H1 (cell line): ENCODE data around the gene NID2. TPM values are rescaled to one million over a fixed set of nuclear protein-coding genes. Genes with fewer than 3 reads are reported as not detected.

Source experiments
- CTCF ChIA-PET: fragments of 300-600 bp; sonication (Branson Sonifier 250); formaldehyde crosslinking; loops from one replicate; lab custom pipeline; 2021; ENCODE audit not compliant: partially characterized antibody; lab: Charles Lee
- POLR2A ChIA-PET: fragments of 300-600 bp; sonication (Branson Sonifier 250); formaldehyde crosslinking; loops from one replicate; lab custom pipeline; 2021; ENCODE audit warnings: inconsistent platforms; ENCODE audit not compliant: partially characterized antibody; lab: Charles Lee
- DNase-seq, 2 experiments: peaks; one replicate each; pipeline versions ENCODE4 v3.0.0 to v3.0.0-alpha.2; 2010 to 2022; ENCODE audit warnings: low spot score in 2 of 2, low read depth in 1 of 2, mixed read lengths in 1 of 2
- FAIRE-seq: peaks from 2 replicates; lab custom pipeline; 2011; peaks lifted over from hg19 to GRCh38; lab: Jason Lieb, UNC
- H2AFZ ChIP-seq: 2 replicates; pipeline ENCODE4 v1.8.1; 2012; ENCODE audit warnings: low read length, inconsistent platforms
- H2AK5ac ChIP-seq: 2 replicates; pipeline ENCODE4 v1.6.1; 2013; ENCODE audit warnings: low read depth, low read length
- H2BK120ac ChIP-seq: replicated peaks from 2 replicates; pipeline ENCODE3; 2013; ENCODE audit warnings: low read depth, low read length, inconsistent platforms
- H2BK12ac ChIP-seq: 2 replicates; pipeline ENCODE4 v1.6.1; 2013; ENCODE audit warnings: low read depth, low read length
- H2BK15ac ChIP-seq: 2 replicates; pipeline ENCODE4 v1.6.1; 2013; ENCODE audit warnings: low read length
- H2BK20ac ChIP-seq: 2 replicates; pipeline ENCODE4 v1.6.1; 2013; ENCODE audit warnings: low read length
- H2BK5ac ChIP-seq: 2 replicates; pipeline ENCODE4 v1.6.1; 2013; ENCODE audit warnings: low read depth, low read length
- H3K14ac ChIP-seq: 2 replicates; pipeline ENCODE4 v1.6.1; 2013; ENCODE audit warnings: inconsistent platforms; ENCODE audit not compliant: insufficient read length
- H3K18ac ChIP-seq: 2 replicates; pipeline ENCODE4 v1.6.1; 2013; ENCODE audit warnings: low read length; ENCODE audit errors: extremely low read depth
- H3K23ac ChIP-seq: 2 replicates; pipeline ENCODE4 v1.6.1; 2013; ENCODE audit warnings: inconsistent platforms; ENCODE audit not compliant: insufficient read length
- H3K23me2 ChIP-seq: 2 replicates; pipeline ENCODE4 v1.6.1; 2013; ENCODE audit warnings: low read depth, low read length
- H3K27ac ChIP-seq: 2 replicates; pipeline ENCODE4 v1.6.1; 2011; ENCODE audit warnings: low read depth, low read length, inconsistent platforms
- H3K27me3 ChIP-seq, 4 experiments: replicated peaks in 1 of 4; 1 replicate in 1 of 4; 2 replicates in 3 of 4; pipeline versions ENCODE4 v1.6.1 to v1.8.1; 2011 to 2013; ENCODE audit warnings: low read length in 3 of 4, mild to moderate bottlenecking in 3 of 4, inconsistent platforms in 2 of 4, mixed read lengths in 2 of 4, moderate library complexity in 1 of 4; ENCODE audit not compliant: control insufficient read depth in 3 of 4, insufficient read depth in 3 of 4; ENCODE audit errors: extremely low read depth in 1 of 4
- H3K36me3 ChIP-seq, 4 experiments: 2 replicates each; pipeline versions ENCODE4 v1.6.1 to v1.8.1; 2011 to 2013; ENCODE audit warnings: mild to moderate bottlenecking in 4 of 4, low read length in 3 of 4, moderate library complexity in 2 of 4, control low read depth in 1 of 4, inconsistent platforms in 1 of 4; ENCODE audit not compliant: insufficient read depth in 4 of 4, control insufficient read depth in 2 of 4
- H3K4ac ChIP-seq: replicated peaks from 2 replicates; pipeline ENCODE3; 2013; ENCODE audit warnings: low read length, low read depth, mixed read lengths, inconsistent platforms; ENCODE audit not compliant: insufficient read length
- H3K4me1 ChIP-seq, 4 experiments: replicated peaks in 1 of 4; 1 replicate in 1 of 4; 2 replicates in 3 of 4; pipeline versions ENCODE4 v1.6.1 to v1.8.1; 2011 to 2013; ENCODE audit warnings: low read length in 3 of 4, inconsistent platforms in 2 of 4, mixed read lengths in 1 of 4; ENCODE audit not compliant: insufficient read depth in 4 of 4, control insufficient read depth in 3 of 4
- H3K4me2 ChIP-seq, 2 experiments: 2 replicates each; pipeline versions ENCODE4 v1.6.1 to v1.8.1; 2011 to 2013; ENCODE audit warnings: low read depth in 2 of 2, low read length in 2 of 2, control low read depth in 1 of 2, inconsistent platforms in 1 of 2, mild to moderate bottlenecking in 1 of 2; ENCODE audit not compliant: insufficient read depth in 1 of 2
- H3K4me3 ChIP-seq, 4 experiments: fragments of 200-600, 300-600 bp in 1 of 4; sonication (generic), shearing (Covaris generic), sonication (Bioruptor Twin) in 1 of 4; 2 replicates each; pipeline versions ENCODE4 v1.5.1 to v1.8.1; 2011 to 2016; ENCODE audit warnings: low read length in 4 of 4, low read depth in 3 of 4, control low read depth in 2 of 4, inconsistent platforms in 2 of 4, mild to moderate bottlenecking in 2 of 4, mixed read lengths in 1 of 4, moderate library complexity in 1 of 4; ENCODE audit not compliant: insufficient read depth in 2 of 4; ENCODE audit errors: extremely low read depth in 1 of 4
- H3K56ac ChIP-seq: replicated peaks from 2 replicates; pipeline ENCODE3; 2013; ENCODE audit warnings: low read depth, mild to moderate bottlenecking, mixed read lengths, low read length, inconsistent platforms; ENCODE audit not compliant: insufficient read length
- H3K79me1 ChIP-seq: 2 replicates; pipeline ENCODE4 v1.6.1; 2013; ENCODE audit warnings: low read depth, low read length, control low read depth
- H3K79me2 ChIP-seq, 2 experiments: 2 replicates each; pipeline versions ENCODE4 v1.6.1 to v1.8.1; 2012 to 2013; ENCODE audit warnings: low read length in 2 of 2, mild to moderate bottlenecking in 2 of 2, inconsistent platforms in 1 of 2; ENCODE audit not compliant: insufficient read depth in 2 of 2, control insufficient read depth in 1 of 2
- H3K9ac ChIP-seq, 4 experiments: replicated peaks in 1 of 4; 1 replicate in 1 of 4; 2 replicates in 3 of 4; pipeline versions ENCODE4 v1.6.1 to v1.8.1; 2011 to 2013; ENCODE audit warnings: low read depth in 3 of 4, low read length in 3 of 4, control low read depth in 2 of 4, mild to moderate bottlenecking in 2 of 4, moderate library complexity in 2 of 4, inconsistent platforms in 1 of 4; ENCODE audit errors: extremely low read depth in 1 of 4
- H3K9me3 ChIP-seq, 2 experiments: 2 replicates each; pipeline versions ENCODE4 v1.6.1 to v1.8.1; 2012 to 2013; ENCODE audit warnings: mild to moderate bottlenecking in 2 of 2, moderate library complexity in 2 of 2, control low read depth in 1 of 2, inconsistent platforms in 1 of 2, low read depth in 1 of 2, low read length in 1 of 2, mixed read lengths in 1 of 2; ENCODE audit not compliant: insufficient read depth in 2 of 2
- H4K20me1 ChIP-seq, 2 experiments: replicated peaks in 1 of 2; 2 replicates each; pipeline versions ENCODE3 to v1.8.1; 2011 to 2013; ENCODE audit warnings: inconsistent platforms in 2 of 2, low read length in 2 of 2, mild to moderate bottlenecking in 1 of 2; ENCODE audit not compliant: insufficient read depth in 2 of 2, control insufficient read depth in 1 of 2
- H4K5ac ChIP-seq: 2 replicates; pipeline ENCODE4 v1.6.1; 2013; ENCODE audit warnings: low read length, low read depth, mixed read lengths, inconsistent platforms; ENCODE audit not compliant: insufficient read length
- H4K8ac ChIP-seq: 2 replicates; pipeline ENCODE4 v1.8.0; 2013; ENCODE audit warnings: mild to moderate bottlenecking, moderate library complexity, low read length, inconsistent platforms; ENCODE audit not compliant: insufficient read depth; ENCODE audit errors: extremely low read depth
- H4K91ac ChIP-seq: replicated peaks from 2 replicates; pipeline ENCODE3; 2013; ENCODE audit warnings: low read length, mixed read lengths, inconsistent platforms; ENCODE audit not compliant: insufficient read length
- POLR2A ChIP-seq, 2 experiments: IDR thresholded peaks; 1 replicate in 1 of 2; 2 replicates in 1 of 2; pipeline ENCODE4 v1.6.1; 2011; ENCODE audit warnings: low read depth in 2 of 2, low read length in 2 of 2, mild to moderate bottlenecking in 2 of 2; ENCODE audit errors: control extremely low read depth in 1 of 2
- POLR2AphosphoS5 ChIP-seq: IDR thresholded peaks from 2 replicates; pipeline ENCODE4 v1.6.1; 2011; ENCODE audit warnings: low read depth, low read length
- WGBS, 2 experiments: shearing (Covaris generic) in 1 of 2; methylation state at CpG; one replicate each; pipeline versions ENCODE4 v1.1.6 to v1.1.7; 2013 to 2015; ENCODE audit warnings: low lambda C conversion rate in 2 of 2, mixed read lengths in 2 of 2, inconsistent platforms in 1 of 2, low coverage in 1 of 2, missing lambda C conversion rate in 1 of 2; ENCODE audit not compliant: insufficient replicate concordance in 2 of 2, insufficient coverage in 1 of 2, insufficient read length in 1 of 2; ENCODE audit errors: extremely low coverage in 1 of 2, missing lambda C conversion rate in 1 of 2; 5-methylcytosine and 5-hydroxymethylcytosine counted together
- polyA plus RNA-seq, 7 experiments: library from polyadenylated mRNA; depleted of rRNA in 3 of 7; stranded (reverse) in 5 of 7; unstranded in 2 of 7; fragments of >200 nt in 5 of 7; fragments of 200-250 nt in 2 of 7; gene quantifications; 1 replicate in 5 of 7; 2 replicates in 1 of 7; 4 replicates in 1 of 7; pipeline versions ENCODE4 v1.2.1 to v1.2.3, GENCODE V29; 2011 to 2013; ENCODE audit warnings: missing spikeins in 2 of 7, mixed read lengths in 2 of 7
- total RNA-seq: library from RNA; stranded (reverse); fragmentation: NEBNext Ultra II Directional; extraction: Animal tissue kit (Norgen Biotek cat#: 25700); gene quantifications from 2 replicates; pipeline ENCODE4 v1.2.1, GENCODE V29; 2021

Gene NID2
- total and polyA plus RNA-seq, 2 of the 8 experiments (the other 6 are each of a cell fraction or from before 2014, with no cell fraction given) = 6.1 to 12.6 TPM

GRCh38 chr14:52106840-52107239, 38.0 kb upstream of the NID2 start:
- Histone ChIP-seq H2BK15ac (no peak overlapping the region), H3K36me3 (no peaks in the 10 kb centered on the region), H3K18ac (no peak overlapping the region), H2BK12ac (no peak overlapping the region), H3K14ac (no peak overlapping the region), H3K56ac (no peak overlapping the region), H3K23ac (no peak overlapping the region), H3K27ac (no peak overlapping the region), H2BK120ac (no peak overlapping the region), H3K79me1 (no peaks in the 10 kb centered on the region), H3K4me3 (no peak overlapping the region), H3K4me2 (no peak overlapping the region), H2BK5ac (no peak overlapping the region), H4K20me1 (no peaks in the 10 kb centered on the region), H4K91ac (no peak overlapping the region), H3K4ac (no peak overlapping the region), H4K8ac (no peak overlapping the region), H3K27me3 (no peaks in the 10 kb centered on the region), H2AK5ac (no peak overlapping the region), H2BK20ac (no peak overlapping the region), H3K9ac (no peak overlapping the region), H2AFZ (peak overlapping the region; percentile 91), H3K9me3 (no peaks in the 10 kb centered on the region), H3K23me2 (no peaks in the 10 kb centered on the region), H4K5ac (no peak overlapping the region), H3K4me1 (no peaks in the 10 kb centered on the region), H3K79me2 (no peaks in the 10 kb centered on the region)
- DNase-seq = no peak
- FAIRE-seq = no peak
- ChIA-PET CTCF (interaction anchor here (0.8 to 2.1 kb wide), 5 partner anchors 14 to 90 kb away, joined by 3 to 5 read pairs (median 3); no protein-coding TSS in a partner anchor), POLR2A (interaction anchor here (0.5 to 1.6 kb wide), 3 partner anchors 18 to 58 kb away, joined by 3 to 6 read pairs (median 6); partner anchors contain the start of gene NID2)
- no peak for TF ChIP-seq POLR2AphosphoS5
- TF ChIP-seq POLR2A (IDR thresholded peaks at IDR 0.05; ENCODE audit: control extremely low read depth in 1 of 2, low read depth in 2 of 2, low read length in 2 of 2) = no peak
- 95% methylated on average over 5 of the region's 5 CpGs; no CpG with 5 or more reads in 1 of the 2 experiments for WGBS, 2 experiments
